ENCODE data around the gene NT5DC3.

DNA sequence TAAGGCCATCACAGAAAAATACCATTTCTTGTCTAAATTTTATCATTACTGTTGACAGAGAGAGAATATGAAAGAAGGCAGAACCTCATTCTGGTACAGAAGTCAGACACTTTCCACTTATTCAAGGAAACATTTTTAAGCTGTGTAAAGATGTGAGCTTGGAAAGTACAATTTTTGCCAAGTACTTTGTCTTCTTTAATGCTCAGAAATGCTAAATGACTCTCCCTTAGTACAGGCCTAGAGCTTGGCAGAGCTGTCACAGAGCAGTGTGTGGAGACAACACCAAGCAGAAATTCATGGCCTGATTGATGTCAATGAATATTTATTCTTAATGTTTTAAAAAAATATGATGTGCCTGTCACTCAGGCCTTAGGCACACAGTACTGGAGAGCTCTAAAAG, 20.7 kb downstream of the NT5DC3 start:
- TF ChIP-seq, protein P1, sequence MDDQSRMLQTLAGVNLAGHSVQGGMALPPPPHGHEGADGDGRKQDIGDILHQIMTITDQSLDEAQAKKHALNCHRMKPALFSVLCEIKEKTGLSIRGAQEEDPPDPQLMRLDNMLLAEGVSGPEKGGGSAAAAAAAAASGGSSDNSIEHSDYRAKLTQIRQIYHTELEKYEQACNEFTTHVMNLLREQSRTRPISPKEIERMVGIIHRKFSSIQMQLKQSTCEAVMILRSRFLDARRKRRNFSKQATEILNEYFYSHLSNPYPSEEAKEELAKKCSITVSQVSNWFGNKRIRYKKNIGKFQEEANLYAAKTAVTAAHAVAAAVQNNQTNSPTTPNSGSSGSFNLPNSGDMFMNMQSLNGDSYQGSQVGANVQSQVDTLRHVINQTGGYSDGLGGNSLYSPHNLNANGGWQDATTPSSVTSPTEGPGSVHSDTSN (IDR thresholded peaks at IDR 0.05) = no peak
- TF ChIP-seq, protein P2, sequence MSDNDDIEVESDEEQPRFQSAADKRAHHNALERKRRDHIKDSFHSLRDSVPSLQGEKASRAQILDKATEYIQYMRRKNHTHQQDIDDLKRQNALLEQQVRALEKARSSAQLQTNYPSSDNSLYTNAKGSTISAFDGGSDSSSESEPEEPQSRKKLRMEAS (IDR thresholded peaks at IDR 0.05) = no peak
- TF ChIP-seq, protein P3, sequence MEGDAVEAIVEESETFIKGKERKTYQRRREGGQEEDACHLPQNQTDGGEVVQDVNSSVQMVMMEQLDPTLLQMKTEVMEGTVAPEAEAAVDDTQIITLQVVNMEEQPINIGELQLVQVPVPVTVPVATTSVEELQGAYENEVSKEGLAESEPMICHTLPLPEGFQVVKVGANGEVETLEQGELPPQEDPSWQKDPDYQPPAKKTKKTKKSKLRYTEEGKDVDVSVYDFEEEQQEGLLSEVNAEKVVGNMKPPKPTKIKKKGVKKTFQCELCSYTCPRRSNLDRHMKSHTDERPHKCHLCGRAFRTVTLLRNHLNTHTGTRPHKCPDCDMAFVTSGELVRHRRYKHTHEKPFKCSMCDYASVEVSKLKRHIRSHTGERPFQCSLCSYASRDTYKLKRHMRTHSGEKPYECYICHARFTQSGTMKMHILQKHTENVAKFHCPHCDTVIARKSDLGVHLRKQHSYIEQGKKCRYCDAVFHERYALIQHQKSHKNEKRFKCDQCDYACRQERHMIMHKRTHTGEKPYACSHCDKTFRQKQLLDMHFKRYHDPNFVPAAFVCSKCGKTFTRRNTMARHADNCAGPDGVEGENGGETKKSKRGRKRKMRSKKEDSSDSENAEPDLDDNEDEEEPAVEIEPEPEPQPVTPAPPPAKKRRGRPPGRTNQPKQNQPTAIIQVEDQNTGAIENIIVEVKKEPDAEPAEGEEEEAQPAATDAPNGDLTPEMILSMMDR (IDR thresholded peaks at IDR 0.05) = no peak
- TF ChIP-seq BHLHE40 (IDR thresholded peaks at IDR 0.05; ENCODE audit: low read depth, low read length) (no peak), POLR2AphosphoS2 (conservative IDR thresholded peaks at IDR 0.05; ENCODE audit: low read length) (no peak), CHD2 (IDR thresholded peaks at IDR 0.05; ENCODE audit: low read length, partially characterized antibody) (no peak), CEBPB (IDR thresholded peaks at IDR 0.05) (no peak), POLR2A (IDR thresholded peaks at IDR 0.05; ENCODE audit: low read length) (no peak), RFX5 (IDR thresholded peaks at IDR 0.05) (no peak), MAFK (IDR thresholded peaks at IDR 0.05; ENCODE audit: partially characterized antibody) (no peak)
- TF ChIP-seq, protein P4, sequence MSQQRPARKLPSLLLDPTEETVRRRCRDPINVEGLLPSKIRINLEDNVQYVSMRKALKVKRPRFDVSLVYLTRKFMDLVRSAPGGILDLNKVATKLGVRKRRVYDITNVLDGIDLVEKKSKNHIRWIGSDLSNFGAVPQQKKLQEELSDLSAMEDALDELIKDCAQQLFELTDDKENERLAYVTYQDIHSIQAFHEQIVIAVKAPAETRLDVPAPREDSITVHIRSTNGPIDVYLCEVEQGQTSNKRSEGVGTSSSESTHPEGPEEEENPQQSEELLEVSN (IDR thresholded peaks at IDR 0.05; ENCODE audit: borderline replicate concordance, low read depth) = no peak
- TF ChIP-seq, protein P5, sequence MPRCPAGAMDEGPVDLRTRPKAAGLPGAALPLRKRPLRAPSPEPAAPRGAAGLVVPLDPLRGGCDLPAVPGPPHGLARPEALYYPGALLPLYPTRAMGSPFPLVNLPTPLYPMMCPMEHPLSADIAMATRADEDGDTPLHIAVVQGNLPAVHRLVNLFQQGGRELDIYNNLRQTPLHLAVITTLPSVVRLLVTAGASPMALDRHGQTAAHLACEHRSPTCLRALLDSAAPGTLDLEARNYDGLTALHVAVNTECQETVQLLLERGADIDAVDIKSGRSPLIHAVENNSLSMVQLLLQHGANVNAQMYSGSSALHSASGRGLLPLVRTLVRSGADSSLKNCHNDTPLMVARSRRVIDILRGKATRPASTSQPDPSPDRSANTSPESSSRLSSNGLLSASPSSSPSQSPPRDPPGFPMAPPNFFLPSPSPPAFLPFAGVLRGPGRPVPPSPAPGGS (IDR thresholded peaks at IDR 0.05) = no peak
- TF ChIP-seq, protein P6, sequence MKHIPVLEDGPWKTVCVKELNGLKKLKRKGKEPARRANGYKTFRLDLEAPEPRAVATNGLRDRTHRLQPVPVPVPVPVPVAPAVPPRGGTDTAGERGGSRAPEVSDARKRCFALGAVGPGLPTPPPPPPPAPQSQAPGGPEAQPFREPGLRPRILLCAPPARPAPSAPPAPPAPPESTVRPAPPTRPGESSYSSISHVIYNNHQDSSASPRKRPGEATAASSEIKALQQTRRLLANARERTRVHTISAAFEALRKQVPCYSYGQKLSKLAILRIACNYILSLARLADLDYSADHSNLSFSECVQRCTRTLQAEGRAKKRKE (CRISPR knock-in tag; IDR thresholded peaks at IDR 0.05; ENCODE audit: low read depth) = no peak
